ENCODE data around the gene GPR156.

DNA sequence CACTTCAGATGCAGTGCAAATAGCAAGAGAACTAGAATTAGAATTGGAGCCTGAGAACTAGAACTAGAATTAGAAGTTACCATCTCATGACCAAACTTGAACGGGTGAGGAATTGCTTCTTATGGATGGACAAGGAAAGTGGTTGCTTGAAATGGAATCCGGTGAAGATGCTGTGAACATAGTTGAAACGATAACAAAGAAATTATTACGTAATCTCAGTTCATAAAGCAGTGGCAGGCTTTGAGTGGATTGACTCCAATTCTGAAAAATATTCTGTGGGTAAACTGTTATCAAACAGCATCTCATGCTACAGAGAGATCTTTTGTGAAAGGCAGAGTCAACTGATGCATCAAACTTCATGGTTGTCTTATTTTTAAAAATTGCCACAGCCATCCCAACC, 142.8 kb downstream of the GPR156 start:
- TF ChIP-seq KDM5A (IDR thresholded peaks at IDR 0.05), result no peak
- TF ChIP-seq POLR2A (IDR thresholded peaks at IDR 0.05; ENCODE audit: low read length), result no peak
- no peak for TF ChIP-seq JUNB (IDR thresholded peaks at IDR 0.05)
- TF ChIP-seq, protein P1, sequence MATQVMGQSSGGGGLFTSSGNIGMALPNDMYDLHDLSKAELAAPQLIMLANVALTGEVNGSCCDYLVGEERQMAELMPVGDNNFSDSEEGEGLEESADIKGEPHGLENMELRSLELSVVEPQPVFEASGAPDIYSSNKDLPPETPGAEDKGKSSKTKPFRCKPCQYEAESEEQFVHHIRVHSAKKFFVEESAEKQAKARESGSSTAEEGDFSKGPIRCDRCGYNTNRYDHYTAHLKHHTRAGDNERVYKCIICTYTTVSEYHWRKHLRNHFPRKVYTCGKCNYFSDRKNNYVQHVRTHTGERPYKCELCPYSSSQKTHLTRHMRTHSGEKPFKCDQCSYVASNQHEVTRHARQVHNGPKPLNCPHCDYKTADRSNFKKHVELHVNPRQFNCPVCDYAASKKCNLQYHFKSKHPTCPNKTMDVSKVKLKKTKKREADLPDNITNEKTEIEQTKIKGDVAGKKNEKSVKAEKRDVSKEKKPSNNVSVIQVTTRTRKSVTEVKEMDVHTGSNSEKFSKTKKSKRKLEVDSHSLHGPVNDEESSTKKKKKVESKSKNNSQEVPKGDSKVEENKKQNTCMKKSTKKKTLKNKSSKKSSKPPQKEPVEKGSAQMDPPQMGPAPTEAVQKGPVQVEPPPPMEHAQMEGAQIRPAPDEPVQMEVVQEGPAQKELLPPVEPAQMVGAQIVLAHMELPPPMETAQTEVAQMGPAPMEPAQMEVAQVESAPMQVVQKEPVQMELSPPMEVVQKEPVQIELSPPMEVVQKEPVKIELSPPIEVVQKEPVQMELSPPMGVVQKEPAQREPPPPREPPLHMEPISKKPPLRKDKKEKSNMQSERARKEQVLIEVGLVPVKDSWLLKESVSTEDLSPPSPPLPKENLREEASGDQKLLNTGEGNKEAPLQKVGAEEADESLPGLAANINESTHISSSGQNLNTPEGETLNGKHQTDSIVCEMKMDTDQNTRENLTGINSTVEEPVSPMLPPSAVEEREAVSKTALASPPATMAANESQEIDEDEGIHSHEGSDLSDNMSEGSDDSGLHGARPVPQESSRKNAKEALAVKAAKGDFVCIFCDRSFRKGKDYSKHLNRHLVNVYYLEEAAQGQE (IDR thresholded peaks at IDR 0.05), result no peak

Data from A549 (cell line).